ENCODE measurements around the gene SPRR4. TPM values are rescaled to one million over a fixed set of nuclear protein-coding genes. Genes with fewer than 3 reads are reported as not detected.

The SPRR4 gene
- polyA plus RNA-seq, 1 of the 3 experiments (the other 2 are of a cell fraction) = not detected

DNA sequence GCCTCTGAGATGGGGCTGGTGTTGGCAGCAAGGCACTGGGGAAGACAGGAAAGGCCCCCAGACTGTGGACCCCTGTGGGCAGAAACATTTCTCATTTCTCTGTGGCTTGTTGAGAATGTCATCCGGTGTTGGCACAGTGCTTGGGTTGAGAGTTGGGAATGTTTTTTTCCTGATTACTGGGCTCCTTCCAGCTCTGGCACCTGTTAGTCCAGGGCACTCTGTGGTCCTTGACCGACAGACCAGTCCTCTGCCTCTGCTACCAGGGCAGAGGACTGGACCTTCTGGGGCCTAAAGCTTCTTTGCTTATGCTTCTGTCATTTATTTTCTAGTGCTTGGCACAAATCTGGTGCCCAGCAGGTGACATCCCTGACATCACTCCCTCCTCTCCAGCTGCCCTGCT is 28.3 kb upstream of the SPRR4 start:
- Histone ChIP-seq H3K27ac (ENCODE audit: low read depth in 2 of 2, low read length in 1 of 2) (no peak overlapping the region), H3K4me1 (ENCODE audit: control insufficient read depth in 1 of 2, insufficient read depth in 2 of 2, low read depth in 1 of 2, low read length in 1 of 2) (no peaks in the 10 kb centered on the region), H3K27me3 (ENCODE audit: insufficient read depth) (peaks cover 16% of the 10 kb centered on the region), H2AFZ (ENCODE audit: low read depth) (no peak overlapping the region), H3K9me3 (no peaks in the 10 kb centered on the region), H3K4me3 (ENCODE audit: low read depth in 2 of 2, low read length in 1 of 2) (no peak overlapping the region), H3K9ac (no peak overlapping the region), H3K36me3 (replicated peaks in 1 of 2; ENCODE audit: control insufficient read depth in 1 of 2, insufficient read depth in 2 of 2, low read length in 1 of 2) (no peaks in the 10 kb centered on the region), H3K79me2 (ENCODE audit: insufficient read depth) (no peaks in the 10 kb centered on the region), H4K20me1 (ENCODE audit: insufficient read depth) (no peaks in the 10 kb centered on the region), H3F3A (replicated peaks; ENCODE audit: insufficient read depth) (no peaks in the 10 kb centered on the region), H3K9me2 (no peaks in the 10 kb centered on the region), H3K4me2 (no peak overlapping the region)
- WGBS (ENCODE audit: low lambda C conversion rate) = 11% methylated on average over 2 of the region's 2 CpGs
- POLR2A ChIA-PET = no interaction called here
- CTCF ChIA-PET = no interaction called here
- DNase-seq = no peak
- TF ChIP-seq, protein P1, sequence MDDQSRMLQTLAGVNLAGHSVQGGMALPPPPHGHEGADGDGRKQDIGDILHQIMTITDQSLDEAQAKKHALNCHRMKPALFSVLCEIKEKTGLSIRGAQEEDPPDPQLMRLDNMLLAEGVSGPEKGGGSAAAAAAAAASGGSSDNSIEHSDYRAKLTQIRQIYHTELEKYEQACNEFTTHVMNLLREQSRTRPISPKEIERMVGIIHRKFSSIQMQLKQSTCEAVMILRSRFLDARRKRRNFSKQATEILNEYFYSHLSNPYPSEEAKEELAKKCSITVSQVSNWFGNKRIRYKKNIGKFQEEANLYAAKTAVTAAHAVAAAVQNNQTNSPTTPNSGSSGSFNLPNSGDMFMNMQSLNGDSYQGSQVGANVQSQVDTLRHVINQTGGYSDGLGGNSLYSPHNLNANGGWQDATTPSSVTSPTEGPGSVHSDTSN (IDR thresholded peaks at IDR 0.05) = no peak
- TF ChIP-seq RXRA (IDR thresholded peaks at IDR 0.05; ENCODE audit: borderline replicate concordance, low read depth) (no peak), FOXM1 (IDR thresholded peaks at IDR 0.05; ENCODE audit: low read depth) (no peak), SMC3 (IDR thresholded peaks at IDR 0.05; ENCODE audit: low read depth, low read length) (no peak), RCOR1 (IDR thresholded peaks at IDR 0.05; ENCODE audit: low read length) (no peak), RFX5 (IDR thresholded peaks at IDR 0.05; ENCODE audit: low read length) (no peak)
- TF ChIP-seq, protein P2, sequence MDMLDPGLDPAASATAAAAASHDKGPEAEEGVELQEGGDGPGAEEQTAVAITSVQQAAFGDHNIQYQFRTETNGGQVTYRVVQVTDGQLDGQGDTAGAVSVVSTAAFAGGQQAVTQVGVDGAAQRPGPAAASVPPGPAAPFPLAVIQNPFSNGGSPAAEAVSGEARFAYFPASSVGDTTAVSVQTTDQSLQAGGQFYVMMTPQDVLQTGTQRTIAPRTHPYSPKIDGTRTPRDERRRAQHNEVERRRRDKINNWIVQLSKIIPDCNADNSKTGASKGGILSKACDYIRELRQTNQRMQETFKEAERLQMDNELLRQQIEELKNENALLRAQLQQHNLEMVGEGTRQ (IDR thresholded peaks at IDR 0.05; ENCODE audit: borderline replicate concordance, low read depth, low read length) = no peak
- TF ChIP-seq, protein P3, sequence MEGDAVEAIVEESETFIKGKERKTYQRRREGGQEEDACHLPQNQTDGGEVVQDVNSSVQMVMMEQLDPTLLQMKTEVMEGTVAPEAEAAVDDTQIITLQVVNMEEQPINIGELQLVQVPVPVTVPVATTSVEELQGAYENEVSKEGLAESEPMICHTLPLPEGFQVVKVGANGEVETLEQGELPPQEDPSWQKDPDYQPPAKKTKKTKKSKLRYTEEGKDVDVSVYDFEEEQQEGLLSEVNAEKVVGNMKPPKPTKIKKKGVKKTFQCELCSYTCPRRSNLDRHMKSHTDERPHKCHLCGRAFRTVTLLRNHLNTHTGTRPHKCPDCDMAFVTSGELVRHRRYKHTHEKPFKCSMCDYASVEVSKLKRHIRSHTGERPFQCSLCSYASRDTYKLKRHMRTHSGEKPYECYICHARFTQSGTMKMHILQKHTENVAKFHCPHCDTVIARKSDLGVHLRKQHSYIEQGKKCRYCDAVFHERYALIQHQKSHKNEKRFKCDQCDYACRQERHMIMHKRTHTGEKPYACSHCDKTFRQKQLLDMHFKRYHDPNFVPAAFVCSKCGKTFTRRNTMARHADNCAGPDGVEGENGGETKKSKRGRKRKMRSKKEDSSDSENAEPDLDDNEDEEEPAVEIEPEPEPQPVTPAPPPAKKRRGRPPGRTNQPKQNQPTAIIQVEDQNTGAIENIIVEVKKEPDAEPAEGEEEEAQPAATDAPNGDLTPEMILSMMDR (IDR thresholded peaks at IDR 0.05) = no peak

DNA sequence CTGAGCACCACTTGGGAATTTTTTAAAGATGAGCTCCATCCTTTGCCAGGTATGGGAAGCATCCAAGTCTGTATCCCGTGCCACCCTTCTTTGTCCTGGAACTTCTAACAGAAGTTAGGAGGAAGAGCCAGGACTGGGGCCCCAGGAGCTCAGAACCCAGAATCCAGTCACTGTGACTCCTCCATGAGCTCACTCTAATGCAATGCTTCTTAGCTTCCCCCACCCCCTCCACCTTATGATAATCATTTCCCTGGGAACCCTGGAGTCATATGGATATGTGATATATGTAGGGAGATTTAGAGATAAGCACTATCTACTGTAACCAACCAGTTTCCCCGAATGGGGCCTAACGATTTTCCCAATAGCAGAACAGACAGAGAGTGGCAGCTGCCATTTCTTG is 24.2 kb upstream of the SPRR4 start:
- Histone ChIP-seq H4K20me1 (ENCODE audit: insufficient read depth) (no peaks in the 10 kb centered on the region), H3K9me3 (no peaks in the 10 kb centered on the region), H3F3A (replicated peaks; ENCODE audit: insufficient read depth) (no peaks in the 10 kb centered on the region), H3K9me2 (no peaks in the 10 kb centered on the region), H3K9ac (no peak overlapping the region), H3K36me3 (replicated peaks in 1 of 2; ENCODE audit: control insufficient read depth in 1 of 2, insufficient read depth in 2 of 2, low read length in 1 of 2) (no peaks in the 10 kb centered on the region), H3K4me2 (no peak overlapping the region), H3K27me3 (ENCODE audit: insufficient read depth) (peaks cover 45% of the 10 kb centered on the region), H3K4me1 (ENCODE audit: control insufficient read depth in 1 of 2, insufficient read depth in 2 of 2, low read depth in 1 of 2, low read length in 1 of 2) (no peaks in the 10 kb centered on the region), H3K79me2 (ENCODE audit: insufficient read depth) (no peaks in the 10 kb centered on the region), H3K4me3 (ENCODE audit: low read depth in 2 of 2, low read length in 1 of 2) (no peak overlapping the region), H2AFZ (ENCODE audit: low read depth) (no peak overlapping the region), H3K27ac (ENCODE audit: low read depth in 2 of 2, low read length in 1 of 2) (no peak overlapping the region)
- no peak for DNase-seq
- CTCF ChIA-PET = no interaction called here
- POLR2A ChIA-PET = no interaction called here
- no peak for TF ChIP-seq RXRA (IDR thresholded peaks at IDR 0.05; ENCODE audit: borderline replicate concordance, low read depth)
- no peak for TF ChIP-seq NFIC (IDR thresholded peaks at IDR 0.05; ENCODE audit: borderline replicate concordance)
- TF ChIP-seq TEAD4 (IDR thresholded peaks at IDR 0.05; ENCODE audit: borderline replicate concordance, insufficient read depth) = no peak
- TF ChIP-seq GATA2 (CRISPR knock-in tag; IDR thresholded peaks at IDR 0.05) = no peak
- no peak for TF ChIP-seq MEF2A (IDR thresholded peaks at IDR 0.05; ENCODE audit: borderline replicate concordance, low read depth)
- no peak for TF ChIP-seq TAF1 (IDR thresholded peaks at IDR 0.05; ENCODE audit: borderline replicate concordance, low read depth, low read length)
- no peak for TF ChIP-seq JUND (IDR thresholded peaks at IDR 0.05)
- TF ChIP-seq FOXJ3 (CRISPR knock-in tag; IDR thresholded peaks at IDR 0.05) = no peak
- TF ChIP-seq RCOR1 (IDR thresholded peaks at IDR 0.05; ENCODE audit: low read length) = no peak
- WGBS (ENCODE audit: low lambda C conversion rate) = 0% methylated on average over 3 of the region's 3 CpGs

Measured in SK-N-SH (cell line).